ENCODE data around the gene SMIM24.

DNA sequence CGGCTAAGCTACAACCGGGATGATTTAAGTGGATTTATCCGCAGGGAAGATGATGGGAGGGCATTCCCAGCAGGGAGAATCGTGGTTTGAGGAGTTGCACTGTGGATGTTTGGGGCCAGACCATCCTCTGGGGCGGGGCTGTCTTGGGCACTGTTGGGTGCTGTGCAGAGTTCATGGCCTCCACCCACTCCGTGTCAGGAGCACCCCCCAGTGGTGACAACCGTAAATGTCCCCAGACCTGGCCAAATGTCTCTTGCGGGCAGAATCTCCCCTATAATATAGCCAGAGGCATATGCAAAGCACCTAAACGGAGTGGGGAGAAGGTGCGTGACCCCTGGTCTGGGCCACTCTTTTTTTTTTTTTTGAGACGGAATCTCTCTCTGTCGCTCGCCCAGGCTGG lies 40.2 kb downstream of the SMIM24 start:
- TF ChIP-seq, protein P1, sequence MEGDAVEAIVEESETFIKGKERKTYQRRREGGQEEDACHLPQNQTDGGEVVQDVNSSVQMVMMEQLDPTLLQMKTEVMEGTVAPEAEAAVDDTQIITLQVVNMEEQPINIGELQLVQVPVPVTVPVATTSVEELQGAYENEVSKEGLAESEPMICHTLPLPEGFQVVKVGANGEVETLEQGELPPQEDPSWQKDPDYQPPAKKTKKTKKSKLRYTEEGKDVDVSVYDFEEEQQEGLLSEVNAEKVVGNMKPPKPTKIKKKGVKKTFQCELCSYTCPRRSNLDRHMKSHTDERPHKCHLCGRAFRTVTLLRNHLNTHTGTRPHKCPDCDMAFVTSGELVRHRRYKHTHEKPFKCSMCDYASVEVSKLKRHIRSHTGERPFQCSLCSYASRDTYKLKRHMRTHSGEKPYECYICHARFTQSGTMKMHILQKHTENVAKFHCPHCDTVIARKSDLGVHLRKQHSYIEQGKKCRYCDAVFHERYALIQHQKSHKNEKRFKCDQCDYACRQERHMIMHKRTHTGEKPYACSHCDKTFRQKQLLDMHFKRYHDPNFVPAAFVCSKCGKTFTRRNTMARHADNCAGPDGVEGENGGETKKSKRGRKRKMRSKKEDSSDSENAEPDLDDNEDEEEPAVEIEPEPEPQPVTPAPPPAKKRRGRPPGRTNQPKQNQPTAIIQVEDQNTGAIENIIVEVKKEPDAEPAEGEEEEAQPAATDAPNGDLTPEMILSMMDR (IDR thresholded peaks at IDR 0.05) = peak; percentile 57
- no peak for TF ChIP-seq EZH2 (IDR thresholded peaks at IDR 0.05; ENCODE audit: borderline replicate concordance, insufficient read depth, low read depth, low read length, poor library complexity, severe bottlenecking)

Measured in B cell (primary cell).